ENCODE data around the gene SLC25A10.
"Not testable (repeated sequence)": the region's sequence is repeated elsewhere in the genome, so short reads cannot be mapped to it uniquely, and the experiment has no call there.

SLC25A10 gene

GRCh38 chr17:81737947-81738800 is 26.1 kb downstream of the SLC25A10 start:
- DNase-seq (ENCODE audit: low read depth), result no peak
- TF ChIP-seq CTCF (IDR thresholded peaks at IDR 0.05; ENCODE audit: insufficient read depth, low read depth, low read length, missing control alignments), result no peak
- H3K4me3 ChIP-seq (ENCODE audit: low read depth, low read length), result no peak overlapping the region

GRCh38 chr17:81738801-81739393 is 26.8 kb downstream of the SLC25A10 start:
- DNase-seq (ENCODE audit: low read depth), result no peak
- TF ChIP-seq CTCF (IDR thresholded peaks at IDR 0.05; ENCODE audit: insufficient read depth, low read depth, low read length, missing control alignments), result no peak
- H3K4me3 ChIP-seq (ENCODE audit: low read depth, low read length), result no peak overlapping the region

- not testable (repeated sequence) for H3K4me3 ChIP-seq (ENCODE audit: low read depth, low read length)
These were observed 27.5 kb downstream of the SLC25A10 start for GRCh38 chr17:81739593-81739992.

GRCh38 chr17:81740395-81740961 is 28.4 kb downstream of the SLC25A10 start:
- H3K4me3 ChIP-seq (ENCODE audit: low read depth, low read length), result no peak overlapping the region
- DNase-seq (ENCODE audit: low read depth), result no peak
- TF ChIP-seq CTCF (IDR thresholded peaks at IDR 0.05; ENCODE audit: insufficient read depth, low read depth, low read length, missing control alignments), result no peak

More at GRCh38 chr17:81739593-81739992, 27.5 kb downstream of the SLC25A10 start:
- DNase-seq (ENCODE audit: low read depth), result not testable (repeated sequence)

GRCh38 chr17:81741049-81741593 is 29.0 kb downstream of the SLC25A10 start:
- DNase-seq (ENCODE audit: low read depth), result no peak

GRCh38 chr17:81741594-81742452 is 29.7 kb downstream of the SLC25A10 start:
- TF ChIP-seq CTCF (IDR thresholded peaks at IDR 0.05; ENCODE audit: insufficient read depth, low read depth, low read length, missing control alignments), result no peak
- DNase-seq (ENCODE audit: low read depth), result no peak
- H3K4me3 ChIP-seq (ENCODE audit: low read depth, low read length), result no peak overlapping the region

More at GRCh38 chr17:81741049-81741593, 29.0 kb downstream of the SLC25A10 start:
- no peak for TF ChIP-seq CTCF (IDR thresholded peaks at IDR 0.05; ENCODE audit: insufficient read depth, low read depth, low read length, missing control alignments)
- H3K4me3 ChIP-seq (ENCODE audit: low read depth, low read length), result no peak overlapping the region
